PC-3 (cell line): ENCODE data around the gene KLHL6.

Experiments used
- CTCF ChIP-seq: fragments of 300-600 bp; sonication (generic); conservative IDR thresholded peaks from 2 replicates; pipeline ENCODE4 v1.5.1; 2017; ENCODE audit warnings: antibody characterized with exemption, low read depth, mild to moderate bottlenecking, low read length
- EZH2 ChIP-seq: fragments of 300-600 bp; sonication (generic); IDR thresholded peaks from one replicate; pipeline ENCODE4 v1.6.1; 2017; ENCODE audit warnings: antibody characterized with exemption, mild to moderate bottlenecking, low read length; ENCODE audit not compliant: unreplicated experiment
- EZH2phosphoT487 ChIP-seq: fragments of 300-600 bp; sonication (generic); IDR thresholded peaks from 2 replicates; pipeline ENCODE4 v1.6.1; 2018; ENCODE audit warnings: mild to moderate bottlenecking, antibody characterized with exemption, low read length, borderline replicate concordance

GRCh38 chr3:183489455-183490210 is 65.9 kb downstream of the KLHL6 start:
- TF ChIP-seq EZH2 (no peak), CTCF (no peak), EZH2phosphoT487 (no peak)
